Measurements from ENCODE around the gene SORCS3. TPM values are rescaled to one million over a fixed set of nuclear protein-coding genes. Genes with fewer than 3 reads are reported as not detected.

The SORCS3 gene
- total RNA-seq, 1 experiment from 2014 or later: not detected

GRCh38 chr10:105073999-105074398, 432.9 kb downstream of the SORCS3 start:
- H3K27me3 ChIP-seq (ENCODE audit: insufficient read depth, low read length): peaks cover 11% of the 10 kb centered on the region; the same call in 1 of the 2 replicates
- H3K4me2 ChIP-seq (ENCODE audit: low read length): no peak overlapping the region
- DNase-seq (ENCODE audit: low read depth, low spot score): no peak
- H2AFZ ChIP-seq (ENCODE audit: low read depth, low read length, poor library complexity, severe bottlenecking): no peak overlapping the region
- no peak overlapping the region for H3K27ac ChIP-seq (ENCODE audit: low read depth, low read length)
- no peak overlapping the region for H3K9ac ChIP-seq (ENCODE audit: low read length)
- H3K36me3 ChIP-seq (ENCODE audit: control insufficient read depth in 1 of 2, insufficient read depth in 2 of 2, low read length in 2 of 2): no peaks in the 10 kb centered on the region
- no peaks in the 10 kb centered on the region for H4K20me1 ChIP-seq (ENCODE audit: insufficient read depth)
- no peak for ATAC-seq
- no peaks in the 10 kb centered on the region for H3K9me3 ChIP-seq (ENCODE audit: control insufficient read depth in 1 of 2, insufficient read depth in 1 of 2, low read depth in 1 of 2, low read length in 2 of 2)
- H3K4me3 ChIP-seq (replicated peaks in 1 of 2; ENCODE audit: low read depth in 1 of 2, low read length in 2 of 2): no peak overlapping the region
- TF ChIP-seq EZH2 (IDR thresholded peaks at IDR 0.05): no peak
- no peak for TF ChIP-seq ZFX (IDR thresholded peaks at IDR 0.05)
- no peak for TF ChIP-seq ELF1 (IDR thresholded peaks at IDR 0.05; ENCODE audit: borderline replicate concordance, low read depth)
- no peak for TF ChIP-seq CEBPB (IDR thresholded peaks at IDR 0.05; ENCODE audit: low read depth)
- no peak for TF ChIP-seq CBX3 (IDR thresholded peaks at IDR 0.05; ENCODE audit: low read depth)
- no peak for TF ChIP-seq SRF (IDR thresholded peaks at IDR 0.05; ENCODE audit: low read depth)
- TF ChIP-seq POLR2AphosphoS5 (IDR thresholded peaks at IDR 0.05; ENCODE audit: low read depth, low read length): no peak
- no peak for TF ChIP-seq EZH2phosphoT487 (IDR thresholded peaks at IDR 0.05; ENCODE audit: borderline replicate concordance)
- TF ChIP-seq POLR2A (IDR thresholded peaks at IDR 0.05; ENCODE audit: borderline replicate concordance, extremely low read depth, insufficient read depth, insufficient read length): no peak
- TF ChIP-seq MAX (IDR thresholded peaks at IDR 0.05): no peak
- TF ChIP-seq TCF7L2 (IDR thresholded peaks at IDR 0.05; ENCODE audit: borderline replicate concordance, extremely low read depth, insufficient read depth, insufficient read length): no peak
- TF ChIP-seq SP1 (IDR thresholded peaks at IDR 0.05; ENCODE audit: low read depth): no peak
- intact Hi-C loops (cut with micrococcal nuclease): no loop called here
- no peaks in the 10 kb centered on the region for H3K79me2 ChIP-seq (ENCODE audit: insufficient read depth, low read length)
- no peaks in the 10 kb centered on the region for H3K4me1 ChIP-seq (ENCODE audit: control insufficient read depth in 1 of 2, insufficient read depth in 2 of 2, low read length in 2 of 2)
- CTCF ChIA-PET: no interaction called here
- no peaks in the 10 kb centered on the region for H3K9me2 ChIP-seq (ENCODE audit: insufficient read depth)
- POLR2A ChIA-PET: no interaction called here
- RAD21 ChIA-PET (ENCODE audit: low non-redundant PET in 1 of 2, low total read pairs in 2 of 2, uncharacterized antibody in 2 of 2, unreplicated experiment in 2 of 2): no interaction called here
- BruUV-seq (replicated peaks): no TSS peak

GRCh38 chr10:105075031-105075430, 433.9 kb downstream of the SORCS3 start:
- Histone ChIP-seq H3K79me2 (ENCODE audit: insufficient read depth, low read length) (no peaks in the 10 kb centered on the region), H4K20me1 (ENCODE audit: insufficient read depth) (no peaks in the 10 kb centered on the region), H3K9me2 (ENCODE audit: insufficient read depth) (no peaks in the 10 kb centered on the region), H3K36me3 (ENCODE audit: control insufficient read depth in 1 of 2, insufficient read depth in 2 of 2, low read length in 2 of 2) (no peaks in the 10 kb centered on the region), H3K27me3 (ENCODE audit: insufficient read depth, low read length) (peaks cover 11% of the 10 kb centered on the region; the same call in 1 of the 2 replicates), H3K4me1 (ENCODE audit: control insufficient read depth in 1 of 2, insufficient read depth in 2 of 2, low read length in 2 of 2) (no peaks in the 10 kb centered on the region), H3K4me3 (replicated peaks in 1 of 2; ENCODE audit: low read depth in 1 of 2, low read length in 2 of 2) (no peak overlapping the region), H3K27ac (ENCODE audit: low read depth, low read length) (no peak overlapping the region), H2AFZ (ENCODE audit: low read depth, low read length, poor library complexity, severe bottlenecking) (no peak overlapping the region), H3K9ac (ENCODE audit: low read length) (no peak overlapping the region), H3K9me3 (ENCODE audit: control insufficient read depth in 1 of 2, insufficient read depth in 1 of 2, low read depth in 1 of 2, low read length in 2 of 2) (no peaks in the 10 kb centered on the region), H3K4me2 (ENCODE audit: low read length) (no peak overlapping the region)
- intact Hi-C loops (cut with micrococcal nuclease): no loop called here
- ChIA-PET POLR2A (no interaction called here), CTCF (no interaction called here), RAD21 (ENCODE audit: low non-redundant PET in 1 of 2, low total read pairs in 2 of 2, uncharacterized antibody in 2 of 2, unreplicated experiment in 2 of 2) (no interaction called here)
- DNase-seq (ENCODE audit: low read depth, low spot score): no peak
- ATAC-seq: no peak
- no TSS peak for BruUV-seq (replicated peaks)
- TF ChIP-seq FOSL1 (IDR thresholded peaks at IDR 0.05; ENCODE audit: low read depth) (no peak), EZH2 (IDR thresholded peaks at IDR 0.05) (no peak), ZFX (IDR thresholded peaks at IDR 0.05) (no peak), TCF7L2 (IDR thresholded peaks at IDR 0.05; ENCODE audit: borderline replicate concordance, extremely low read depth, insufficient read depth, insufficient read length) (no peak), MAX (IDR thresholded peaks at IDR 0.05) (no peak), SP1 (IDR thresholded peaks at IDR 0.05; ENCODE audit: low read depth) (no peak), REST (IDR thresholded peaks at IDR 0.05; ENCODE audit: low read depth) (no peak), POLR2A (IDR thresholded peaks at IDR 0.05; ENCODE audit: borderline replicate concordance, extremely low read depth, insufficient read depth, insufficient read length) (no peak), JUND (IDR thresholded peaks at IDR 0.05) (no peak), CTCF (IDR thresholded peaks at IDR 0.05 in 2 of 3, conservative IDR thresholded peaks at IDR 0.05 in 1 of 3; ENCODE audit: borderline replicate concordance in 1 of 3, insufficient read depth in 1 of 3, low read depth in 2 of 3, low read length in 2 of 3) (no peak)
